ENCODE data around the gene CEP112. TPM values are rescaled to one million over a fixed set of nuclear protein-coding genes. Genes with fewer than 3 reads are reported as not detected.

CEP112 gene
- total RNA-seq, 4 donors from 2014 or later = 1.1 to 12.9 (median 9.1) TPM

- TF ChIP-seq EP300 (IDR thresholded peaks at IDR 0.05; ENCODE audit: low read depth) (no peak), CTCF (IDR thresholded peaks at IDR 0.05) (no peak), POLR2A (IDR thresholded peaks at IDR 0.05) (no peak), POLR2AphosphoS5 (IDR thresholded peaks at IDR 0.05) (no peak)
- Histone ChIP-seq H3K27me3 (no peaks in the 10 kb centered on the region), H3K36me3 (no peaks in the 10 kb centered on the region), H3K4me3 (no peak overlapping the region), H3K27ac (no peak overlapping the region), H3K4me1 (no peaks in the 10 kb centered on the region), H3K9me3 (no peaks in the 10 kb centered on the region)
- intact Hi-C loops (cut with DNase I; ENCODE audit: low total_unique reads) (no loop called here), in situ Hi-C loops (cut with MboI; ENCODE audit: low pct_ligation_motif_present in 1 of 4, low pct_unique_long_range_greater_than_20kb in 1 of 4, low sequenced_read_pairs in 3 of 4) (no loop called here)
- DNase-seq = no peak
- WGBS, 2 donors (ENCODE audit: low coverage in 1 of 2) = 89% methylated on average over 3 of the region's 3 CpGs; no CpG with 5 or more reads in 1 of the 2 donors
Measured at GRCh38 chr17:66234611-66235010, 42.7 kb upstream of the CEP112 start.

DNA sequence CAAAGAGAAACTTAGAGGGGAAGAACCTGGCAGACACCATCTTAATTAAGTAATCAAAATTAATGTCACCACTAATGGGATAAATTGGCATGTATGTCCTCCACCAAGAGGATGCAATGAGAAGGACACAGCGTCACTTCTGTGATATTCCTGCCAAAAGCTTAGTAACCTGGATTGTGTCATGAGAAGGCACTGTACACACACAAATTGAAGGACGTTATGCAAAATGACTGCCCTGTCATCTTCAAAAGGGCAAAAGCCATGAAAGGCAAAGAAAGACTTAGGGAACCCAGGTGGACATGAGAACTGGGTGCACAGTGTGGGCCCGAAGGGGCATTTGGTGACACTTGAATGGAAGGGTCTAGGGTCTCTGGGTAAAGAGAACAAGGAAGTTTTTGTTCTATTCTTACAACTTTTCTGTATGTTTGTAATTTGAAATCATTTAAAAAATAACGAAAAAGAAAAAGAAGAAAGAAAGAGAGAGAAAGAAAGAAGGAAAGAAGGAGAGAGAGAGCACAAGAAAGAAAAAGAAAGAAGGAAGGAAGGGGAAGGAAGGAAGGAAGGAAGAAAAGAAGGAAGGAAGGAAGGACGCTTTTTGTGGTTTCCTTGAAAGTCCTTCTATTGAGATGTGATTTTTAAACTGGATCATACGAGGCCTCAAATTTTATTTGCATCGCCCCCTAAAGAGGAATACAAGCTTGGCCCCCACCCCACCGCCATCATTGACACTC lies 41.3 kb upstream of the CEP112 start:
- no peaks in the 10 kb centered on the region for H3K4me1 ChIP-seq
- in situ Hi-C loops (cut with MboI; ENCODE audit: low pct_ligation_motif_present in 1 of 4, low pct_unique_long_range_greater_than_20kb in 1 of 4, low sequenced_read_pairs in 3 of 4) (no loop called here), intact Hi-C loops (cut with DNase I; ENCODE audit: low total_unique reads) (no loop called here)
- TF ChIP-seq EP300 (IDR thresholded peaks at IDR 0.05; ENCODE audit: low read depth) (no peak), POLR2A (IDR thresholded peaks at IDR 0.05) (no peak), CTCF (IDR thresholded peaks at IDR 0.05) (no peak), POLR2AphosphoS5 (IDR thresholded peaks at IDR 0.05) (no peak)
- no peak for DNase-seq
- no peak overlapping the region for H3K4me3 ChIP-seq
- H3K36me3 ChIP-seq = no peaks in the 10 kb centered on the region
- no peaks in the 10 kb centered on the region for H3K9me3 ChIP-seq
- H3K27ac ChIP-seq = no peak overlapping the region
- 66 to 75% methylated on average over 6 to 8 of the region's 8 CpGs for whole genome bisulfite sequencing, 2 donors (ENCODE audit: low coverage in 1 of 2)
- no peaks in the 10 kb centered on the region for H3K27me3 ChIP-seq

DNA sequence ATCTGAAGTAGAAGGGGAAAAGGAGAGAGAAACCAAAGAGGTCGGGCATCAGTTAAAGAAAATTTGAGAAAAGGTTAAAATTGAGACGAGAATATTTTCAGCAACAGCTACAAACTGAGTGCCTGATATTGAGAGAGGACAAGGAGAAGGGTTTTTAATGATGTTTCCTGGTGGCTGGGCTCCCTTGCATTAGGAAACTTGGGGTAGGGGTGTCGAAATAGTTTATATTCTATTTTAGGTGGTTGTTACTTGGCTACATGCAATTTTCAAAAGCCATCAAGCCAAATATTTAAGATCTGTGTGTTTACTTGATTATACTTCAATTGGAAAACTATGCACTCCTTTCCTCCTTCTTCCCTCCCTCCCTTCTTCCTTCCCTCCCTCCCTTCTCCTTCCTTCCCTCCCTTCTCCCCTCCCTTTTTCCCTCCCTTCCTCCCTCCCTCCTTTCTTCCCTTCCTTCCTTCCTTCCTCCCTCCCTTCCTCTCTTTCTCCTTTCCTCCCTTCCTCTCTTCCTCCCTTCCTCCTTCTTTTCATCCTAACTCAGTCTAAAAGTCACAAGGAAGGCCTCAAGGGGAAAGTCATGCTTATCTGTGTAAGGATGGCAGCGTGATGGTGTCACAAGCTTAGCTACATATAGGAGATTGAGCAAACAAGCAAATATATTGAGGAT lies 39.1 kb upstream of the CEP112 start:
- WGBS, 2 donors (ENCODE audit: low coverage in 1 of 2) = 80 to 90% methylated on average over 3 to 4 of the region's 4 CpGs
- H3K4me3 ChIP-seq = no peak overlapping the region
- no peak overlapping the region for H3K27ac ChIP-seq
- DNase-seq = no peak
- no peaks in the 10 kb centered on the region for H3K36me3 ChIP-seq
- H3K4me1 ChIP-seq = no peaks in the 10 kb centered on the region
- in situ Hi-C loops (cut with MboI; ENCODE audit: low pct_ligation_motif_present in 1 of 4, low pct_unique_long_range_greater_than_20kb in 1 of 4, low sequenced_read_pairs in 3 of 4) (no loop called here), intact Hi-C loops (cut with DNase I; ENCODE audit: low total_unique reads) (no loop called here)
- no peaks in the 10 kb centered on the region for H3K27me3 ChIP-seq
- TF ChIP-seq CTCF (IDR thresholded peaks at IDR 0.05) (no peak), EP300 (IDR thresholded peaks at IDR 0.05; ENCODE audit: low read depth) (no peak), POLR2AphosphoS5 (IDR thresholded peaks at IDR 0.05) (no peak)
- no peaks in the 10 kb centered on the region for H3K9me3 ChIP-seq

DNA sequence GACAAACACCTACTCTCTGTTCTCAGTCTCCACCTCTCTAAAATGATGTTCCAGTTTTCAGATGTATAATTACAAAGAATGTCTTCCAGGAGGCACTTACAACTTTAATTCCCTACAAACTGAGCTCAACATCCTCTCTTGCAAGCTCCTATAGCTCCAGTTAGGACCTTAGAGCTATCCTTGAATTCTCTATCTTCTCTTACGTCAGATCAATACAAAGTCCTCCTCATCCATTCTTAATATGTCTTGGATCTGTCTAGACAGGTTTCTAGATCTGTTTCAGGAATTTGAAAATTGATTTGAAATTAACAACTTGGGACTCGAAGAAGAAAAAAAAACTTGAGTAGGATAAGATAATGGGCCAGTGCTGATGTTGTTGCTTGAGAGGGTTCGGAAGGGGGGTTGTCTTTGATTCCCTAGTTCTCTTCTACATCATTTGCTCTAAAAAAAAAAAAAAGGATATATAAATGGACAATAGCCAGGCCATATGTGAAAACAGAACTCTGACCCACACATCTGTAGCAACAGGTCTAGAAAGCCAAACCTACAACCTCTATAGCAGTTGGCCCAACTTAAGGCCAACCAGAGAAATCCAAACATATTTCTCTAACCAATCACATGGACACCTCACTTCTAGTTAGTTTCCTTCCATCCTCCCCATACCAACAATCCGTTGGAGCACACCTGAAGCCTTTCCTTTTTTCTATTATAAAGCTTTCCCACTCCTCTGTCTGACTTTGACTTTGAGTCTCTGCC lies 38.0 kb upstream of the CEP112 start:
- no peaks in the 10 kb centered on the region for H3K9me3 ChIP-seq
- no peak for DNase-seq
- no peak overlapping the region for H3K27ac ChIP-seq
- no peaks in the 10 kb centered on the region for H3K36me3 ChIP-seq
- TF ChIP-seq POLR2AphosphoS5 (IDR thresholded peaks at IDR 0.05) (no peak), POLR2A (IDR thresholded peaks at IDR 0.05) (no peak), EP300 (IDR thresholded peaks at IDR 0.05; ENCODE audit: low read depth) (no peak), CTCF (IDR thresholded peaks at IDR 0.05) (no peak)
- intact Hi-C loops (cut with DNase I; ENCODE audit: low total_unique reads) = no loop called here
- no peak overlapping the region for H3K4me3 ChIP-seq
- 71 to 86% methylated on average over 4 of the region's 4 CpGs for WGBS, 2 donors (ENCODE audit: low coverage in 1 of 2)
- H3K27me3 ChIP-seq = no peaks in the 10 kb centered on the region
- H3K4me1 ChIP-seq = no peaks in the 10 kb centered on the region
- in situ Hi-C loops (cut with MboI; ENCODE audit: low pct_ligation_motif_present in 1 of 4, low pct_unique_long_range_greater_than_20kb in 1 of 4, low sequenced_read_pairs in 3 of 4) = no loop called here
